Loucy (cell line): ENCODE results near the gene TCOF1.

Source experiments
- CTCF ChIP-seq: fragments of 200-600 bp; sonication (generic); conservative IDR thresholded peaks from 2 replicates; pipeline ENCODE4 v1.5.1; 2014; ENCODE audit warnings: mild to moderate bottlenecking, antibody characterized with exemption, low read length
- EZH2phosphoT487 ChIP-seq: fragments of 200-600 bp; IDR thresholded peaks from 2 replicates; pipeline ENCODE4 v1.6.1; 2018; ENCODE audit warnings: antibody characterized with exemption, mild to moderate bottlenecking, moderate library complexity, borderline replicate concordance

GRCh38 chr5:150329038-150329437, 28.5 kb upstream of the TCOF1 start:
- TF ChIP-seq CTCF (no peak), EZH2phosphoT487 (no peak)
